B cell (primary cell): ENCODE results near the gene TCF7L1. TPM values are rescaled to one million over a fixed set of nuclear protein-coding genes. Genes with fewer than 3 reads are reported as not detected.

Experiments
- ATAC-seq: fragments of 200-7000 bp; cut with Tn5 transposase; one replicate; pipeline ENCODE4 v1.10.0; 2021; ENCODE audit warnings: low read depth, mild to moderate bottlenecking, moderate number of reproducible peaks, moderate library complexity
- CTCF ChIA-PET: fragments of 350-600 bp; sonication (Branson Sonifier 250); formaldehyde crosslinking; loops from one replicate; lab custom pipeline; 2021; ENCODE audit warnings: antibody characterized with exemption, inconsistent platforms; lab: Charles Lee
- POLR2A ChIA-PET: fragments of 350-600 bp; sonication (Branson Sonifier 250); formaldehyde crosslinking; loops from one replicate; lab custom pipeline; 2021; ENCODE audit warnings: antibody characterized with exemption; lab: Charles Lee
- DNase-seq: peaks from one replicate; pipeline ENCODE4 v3.0.0; 2013
- H2AFZ ChIP-seq: 2 replicates; pipeline ENCODE4 v1.6.1; 2012; ENCODE audit warnings: mild to moderate bottlenecking, low read depth, low read length; ENCODE audit not compliant: insufficient read depth, poor library complexity, severe bottlenecking
- H3K27ac ChIP-seq, 2 donors: 1 replicate in 1 of 2; 2 replicates in 1 of 2; pipeline ENCODE4 v1.5.1; 2012 to 2013; ENCODE audit warnings: low read length in 2 of 2, mild to moderate bottlenecking in 2 of 2, moderate library complexity in 1 of 2
- H3K27me3 ChIP-seq, 4 experiments: fragments of 200-600 bp in 1 of 4; sonication (generic) in 1 of 4; replicated peaks in 1 of 4; 1 replicate in 2 of 4; 2 replicates in 2 of 4; pipeline versions ENCODE4 v1.6.1 to v1.7.0; 2013 to 2016; ENCODE audit warnings: low read length in 3 of 4, mild to moderate bottlenecking in 2 of 4, mixed read lengths in 1 of 4, moderate library complexity in 1 of 4; ENCODE audit not compliant: insufficient read depth in 4 of 4, control insufficient read depth in 3 of 4; ENCODE audit errors: control extremely low read depth in 1 of 4
- H3K36me3 ChIP-seq, 2 experiments: replicated peaks in 1 of 2; 1 replicate in 1 of 2; 2 replicates in 1 of 2; pipeline versions ENCODE4 v1.6.1 to v1.7.1; 2013; ENCODE audit warnings: low read length in 1 of 2; ENCODE audit not compliant: insufficient read depth in 2 of 2, control insufficient read depth in 1 of 2; ENCODE audit errors: control extremely low read depth in 1 of 2, extremely low read depth in 1 of 2
- H3K4me1 ChIP-seq, 2 donors: fragments of 200-600 bp in 1 of 2; sonication (generic) in 1 of 2; 1 replicate in 1 of 2; 2 replicates in 1 of 2; pipeline versions ENCODE4 v1.5.1 to v1.6.1; 2013 to 2017; ENCODE audit warnings: low read length in 2 of 2; ENCODE audit not compliant: control insufficient read depth in 2 of 2, insufficient read depth in 2 of 2
- H3K4me2 ChIP-seq: replicated peaks from 2 replicates; pipeline ENCODE3; 2012; ENCODE audit warnings: mild to moderate bottlenecking, low read depth, low read length; ENCODE audit not compliant: poor library complexity, severe bottlenecking
- H3K4me3 ChIP-seq, 5 experiments: fragments of 200-600 bp in 1 of 5; sonication (generic) in 1 of 5; 1 replicate in 3 of 5; 2 replicates in 2 of 5; pipeline versions ENCODE4 v1.5.1 to v1.7.0; 2011 to 2016; ENCODE audit warnings: low read length in 4 of 5, mild to moderate bottlenecking in 4 of 5, low read depth in 2 of 5, control low read depth in 1 of 5, moderate library complexity in 1 of 5; ENCODE audit not compliant: insufficient read depth in 1 of 5; ENCODE audit errors: control extremely low read depth in 1 of 5, extremely low read depth in 1 of 5
- H3K79me2 ChIP-seq: fragments of 200-600 bp; sonication (generic); one replicate; pipeline ENCODE4 v1.6.0; 2016; ENCODE audit warnings: low read length; ENCODE audit not compliant: control insufficient read depth, insufficient read depth
- H3K9ac ChIP-seq: fragments of 200-600 bp; sonication (generic); 2 replicates; pipeline ENCODE4 v1.6.1; 2017; ENCODE audit warnings: mild to moderate bottlenecking, low read length, moderate library complexity
- H3K9me3 ChIP-seq, 3 donors: one replicate each; pipeline versions ENCODE4 v1.6.1 to v1.7.1; 2013; ENCODE audit warnings: low read length in 2 of 3; ENCODE audit not compliant: control insufficient read depth in 2 of 3, insufficient read depth in 1 of 3; ENCODE audit errors: control extremely low read depth in 1 of 3
- H4K20me1 ChIP-seq: 2 replicates; pipeline ENCODE4 v1.6.0; 2012; ENCODE audit warnings: mild to moderate bottlenecking, low read length; ENCODE audit not compliant: insufficient read depth, control insufficient read depth, poor library complexity, severe bottlenecking
- H3K27ac Mint-ChIP-seq: one replicate; pipeline ENCODE4 v1.8.0; 2021; ENCODE audit warnings: mixed read lengths
- H3K27me3 Mint-ChIP-seq: one replicate; pipeline ENCODE4 v1.8.0; 2021; ENCODE audit warnings: mixed read lengths
- H3K4me1 Mint-ChIP-seq: one replicate; pipeline ENCODE4 v1.8.0; 2021; ENCODE audit warnings: mixed read lengths
- H3K4me3 Mint-ChIP-seq: one replicate; pipeline ENCODE4 v1.8.0; 2021; ENCODE audit warnings: mixed read lengths
- H3K9me3 Mint-ChIP-seq: one replicate; pipeline ENCODE4 v1.8.0; 2022; ENCODE audit warnings: mixed read lengths; ENCODE audit not compliant: insufficient read depth
- CTCF ChIP-seq: fragments of 200-600 bp; IDR thresholded peaks from one replicate; pipeline ENCODE4 v1.8.0; 2022; ENCODE audit warnings: antibody characterized with exemption, mild to moderate bottlenecking
- EZH2 ChIP-seq: IDR thresholded peaks from 2 replicates; pipeline ENCODE4 v1.6.1; 2012; ENCODE audit warnings: borderline replicate concordance, low read depth, mild to moderate bottlenecking, moderate library complexity, low read length; ENCODE audit not compliant: insufficient read depth, poor library complexity, severe bottlenecking
- WGBS: methylation state at CpG from one replicate; pipeline ENCODE4 v1.1.5; 2013; ENCODE audit warnings: missing lambda C conversion rate; ENCODE audit not compliant: insufficient coverage; 5-methylcytosine and 5-hydroxymethylcytosine counted together
- intact Hi-C: fragments of 100-400 bp; cut with micrococcal nuclease; formaldehyde crosslinking; loops from one replicate; pipeline ENCODE4 v1.10.0; 2022
- polyA plus RNA-seq: library from polyadenylated mRNA; depleted of rRNA; stranded (reverse); fragments of >200 nt; gene quantifications from 2 replicates; pipeline ENCODE4 v1.2.3, GENCODE V29; 2012
- total RNA-seq, 2 donors: library from RNA; stranded (reverse); fragments of 120-200 nt in 1 of 2; gene quantifications; 1 replicate in 1 of 2; 2 replicates in 1 of 2; pipeline versions ENCODE4 v1.2.3 to v1.2.4, GENCODE V29; 2013 to 2022

The TCF7L1 gene
- total and polyA plus RNA-seq, 2 donors (not counting 1 experiment from before 2014, with no cell fraction given), result 0.67 to 0.81 TPM

- ChIA-PET CTCF (no interaction called here), POLR2A (no interaction called here)
- H3K4me3 ChIP-seq, result no peak overlapping the region
- no peaks in the 10 kb centered on the region for H3K79me2 ChIP-seq
- H3K36me3 ChIP-seq, result no peaks in the 10 kb centered on the region
- H3K27me3 Mint-ChIP-seq, result peaks cover 49% of the 10 kb centered on the region
- no peak overlapping the region for H3K4me2 ChIP-seq
- H3K9me3 ChIP-seq, result no peaks in the 10 kb centered on the region
- no peak overlapping the region for H3K27ac Mint-ChIP-seq
- no peak overlapping the region for H2AFZ ChIP-seq
- no peak overlapping the region for H3K27ac ChIP-seq
- peaks cover 0 to 59% (median 12%) of the 10 kb centered on the region in 4 experiments for H3K27me3 ChIP-seq
- peaks cover 14% of the 10 kb centered on the region for H3K4me1 Mint-ChIP-seq
- no peak overlapping the region for H3K9ac ChIP-seq
- ATAC-seq (no peak), DNase-seq (no peak)
- peaks cover 19 to 20% of the 10 kb centered on the region in 2 donors for H3K4me1 ChIP-seq
- intact Hi-C loops, result loop anchor here (10.0 kb wide), 1 partner anchor 148 kb away; no protein-coding TSS in a partner anchor
- TF ChIP-seq CTCF (no peak), EZH2 (no peak)
- H3K9me3 Mint-ChIP-seq, result no peaks in the 10 kb centered on the region
- H3K4me3 Mint-ChIP-seq, result no peak overlapping the region
- no CpG with 5 or more reads among the region's 1 CpG for WGBS
- H4K20me1 ChIP-seq, result no peaks in the 10 kb centered on the region
Measured at GRCh38 chr2:85137156-85137555, 4.0 kb downstream of the TCF7L1 start.

GRCh38 chr2:85143463-85144082 lies 10.4 kb downstream of the TCF7L1 start:
- Histone ChIP-seq H2AFZ (no peak overlapping the region), H3K27ac (no peak overlapping the region), H3K4me1 (no peaks in the 10 kb centered on the region), H3K79me2 (no peaks in the 10 kb centered on the region), H3K4me3 (no peak overlapping the region), H3K27me3 (peaks cover 0 to 26% (median 3%) of the 10 kb centered on the region in 4 experiments), H3K36me3 (no peaks in the 10 kb centered on the region), H3K9me3 (no peaks in the 10 kb centered on the region), H3K9ac (no peak overlapping the region), H4K20me1 (no peaks in the 10 kb centered on the region), H3K4me2 (no peak overlapping the region)
- no peak overlapping the region for H3K4me3 Mint-ChIP-seq
- ChIA-PET POLR2A (no interaction called here), CTCF (no interaction called here)
- no peak for ATAC-seq
- H3K9me3 Mint-ChIP-seq, result no peaks in the 10 kb centered on the region
- H3K27ac Mint-ChIP-seq, result no peak overlapping the region
- DNase-seq, result no peak
- peaks cover 41% of the 10 kb centered on the region for H3K27me3 Mint-ChIP-seq
- intact Hi-C loops, result no loop called here
- no peak for TF ChIP-seq EZH2
- no peak for TF ChIP-seq CTCF
- 81% methylated on average over 2 of the region's 8 CpGs for WGBS
- no peaks in the 10 kb centered on the region for H3K4me1 Mint-ChIP-seq
